GM21576 (cell line): ENCODE results near the gene PARP8.

Source experiments
- ATAC-seq: cut with Tn5 transposase; IDR thresholded peaks from one replicate; pipeline ENCODE4 v1.9.1; 2021; ENCODE audit warnings: mild to moderate bottlenecking, moderate library complexity; ENCODE audit not compliant: unreplicated experiment

PARP8 gene

GRCh38 chr5:50832657-50833284 lies 166.3 kb downstream of the PARP8 start:
- no peak for ATAC-seq

GRCh38 chr5:50836356-50836755 lies 169.9 kb downstream of the PARP8 start:
- no peak for ATAC-seq

- ATAC-seq = no peak
Measured at GRCh38 chr5:50839472-50839871, 173.0 kb downstream of the PARP8 start.

- no peak for ATAC-seq
Measured at GRCh38 chr5:50843091-50843490, 176.7 kb downstream of the PARP8 start.

GRCh38 chr5:50846261-50846660 lies 179.8 kb downstream of the PARP8 start:
- ATAC-seq = no peak

- ATAC-seq = no peak
Measured at GRCh38 chr5:50849554-50849953, 183.1 kb downstream of the PARP8 start.

- peak; percentile 83 for ATAC-seq
Measured at GRCh38 chr5:50853151-50853550, 186.7 kb downstream of the PARP8 start.

- ATAC-seq = no peak
Measured at GRCh38 chr5:50854082-50854481, 187.6 kb downstream of the PARP8 start.

GRCh38 chr5:50855001-50855400 lies 188.6 kb downstream of the PARP8 start:
- no peak for ATAC-seq

GRCh38 chr5:50856401-50857119 lies 190.1 kb downstream of the PARP8 start:
- ATAC-seq = peak; percentile 82

GRCh38 chr5:50863534-50864170 lies 197.2 kb downstream of the PARP8 start:
- ATAC-seq = no peak

GRCh38 chr5:50864466-50864865 lies 198.0 kb downstream of the PARP8 start:
- no peak for ATAC-seq

GRCh38 chr5:50866415-50866814 lies 200.0 kb downstream of the PARP8 start:
- no peak for ATAC-seq

- ATAC-seq = no peak
Measured at GRCh38 chr5:50867140-50867539, 200.7 kb downstream of the PARP8 start.

GRCh38 chr5:50873595-50874277 lies 207.3 kb downstream of the PARP8 start:
- no peak for ATAC-seq

GRCh38 chr5:50874306-50875001 lies 208.0 kb downstream of the PARP8 start:
- ATAC-seq = no peak

GRCh38 chr5:50875002-50875344 lies 208.5 kb downstream of the PARP8 start:
- ATAC-seq = no peak

GRCh38 chr5:50878470-50878869 lies 212.0 kb downstream of the PARP8 start:
- ATAC-seq = no peak

GRCh38 chr5:50881407-50881806 lies 215.0 kb downstream of the PARP8 start:
- ATAC-seq = no peak

GRCh38 chr5:50886657-50887345 lies 220.4 kb downstream of the PARP8 start:
- no peak for ATAC-seq
